GM12874 (cell line): ENCODE measurements around the gene ZNF445.

ENCODE experiments used
- CTCF ChIP-seq: IDR thresholded peaks from 2 replicates; pipeline ENCODE4 v1.5.1; 2011; ENCODE audit warnings: low read depth, mild to moderate bottlenecking, control low read depth, low read length, moderate library complexity; ENCODE audit not compliant: insufficient read depth

Gene ZNF445

GRCh38 chr3:44476181-44476611, 1.3 kb downstream of the ZNF445 start:
- TF ChIP-seq CTCF: no peak

GRCh38 chr3:44470430-44470829, 7.0 kb downstream of the ZNF445 start:
- no peak for TF ChIP-seq CTCF

DNA sequence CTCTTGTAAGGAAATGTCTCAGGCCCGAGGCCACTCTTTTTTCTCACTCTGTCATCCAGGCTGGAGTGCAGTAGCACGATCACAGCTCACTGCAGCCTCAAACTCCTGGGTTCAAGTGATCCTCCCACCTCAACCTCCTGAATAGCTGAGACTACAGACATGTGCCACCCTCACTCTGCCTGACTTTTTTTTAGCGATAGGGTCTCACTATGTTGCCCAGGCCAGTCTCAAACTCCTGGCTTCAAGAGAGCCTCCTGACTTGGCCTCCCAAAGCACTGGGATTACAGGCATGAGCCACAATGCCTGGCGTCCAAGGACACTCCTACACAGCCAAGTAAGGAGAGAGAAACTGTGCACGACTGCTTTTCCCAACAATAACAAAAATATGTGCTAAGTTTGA, 7.6 kb downstream of the ZNF445 start:
- no peak for TF ChIP-seq CTCF

DNA sequence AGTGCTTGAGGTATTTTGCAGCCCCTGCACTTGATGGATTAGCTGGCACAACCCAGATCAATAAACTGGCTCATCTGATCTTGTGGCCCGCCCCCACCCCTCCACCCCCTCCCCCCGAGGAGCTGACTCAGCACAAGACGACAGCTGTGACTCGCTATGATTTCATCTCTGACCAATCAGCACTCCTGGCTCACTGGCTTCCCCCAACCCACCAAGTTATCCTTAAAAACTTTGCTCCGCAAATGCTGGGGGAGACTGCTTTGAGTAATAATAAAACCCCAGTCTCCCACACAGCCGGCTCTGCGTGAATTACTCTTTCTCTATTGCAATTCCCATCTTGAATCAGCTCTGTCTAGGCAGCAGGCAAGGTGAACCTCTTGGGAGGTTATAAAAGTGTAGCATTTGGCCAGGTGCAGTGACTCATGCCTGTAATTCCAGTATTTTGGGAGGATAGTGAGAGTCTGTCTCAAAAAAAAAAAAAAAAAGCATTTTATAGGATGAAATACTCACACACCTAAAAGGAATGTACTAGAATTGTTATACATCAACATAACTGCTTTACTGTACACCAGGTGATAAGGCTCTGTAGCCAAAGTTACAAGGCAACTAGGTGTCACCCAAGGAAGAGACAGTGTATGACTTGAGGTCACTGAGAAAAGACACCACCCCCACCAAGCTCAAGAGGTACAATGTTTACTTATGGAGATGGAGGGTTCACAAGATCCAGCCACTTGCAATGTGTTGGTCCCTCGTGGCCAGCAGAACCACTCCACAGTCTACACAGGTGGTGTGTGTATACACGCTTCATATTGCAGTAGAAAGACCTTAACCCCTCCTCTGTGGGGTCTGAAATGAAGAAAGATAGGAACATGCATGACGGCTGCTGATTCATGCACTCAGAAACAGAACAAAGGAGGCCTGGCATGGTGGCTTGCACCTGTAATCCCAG, 8.6 kb downstream of the ZNF445 start:
- TF ChIP-seq CTCF: no peak

GRCh38 chr3:44467241-44467640, 10.2 kb downstream of the ZNF445 start:
- TF ChIP-seq CTCF: no peak

GRCh38 chr3:44464509-44464908, 13.0 kb downstream of the ZNF445 start:
- TF ChIP-seq CTCF: no peak

DNA sequence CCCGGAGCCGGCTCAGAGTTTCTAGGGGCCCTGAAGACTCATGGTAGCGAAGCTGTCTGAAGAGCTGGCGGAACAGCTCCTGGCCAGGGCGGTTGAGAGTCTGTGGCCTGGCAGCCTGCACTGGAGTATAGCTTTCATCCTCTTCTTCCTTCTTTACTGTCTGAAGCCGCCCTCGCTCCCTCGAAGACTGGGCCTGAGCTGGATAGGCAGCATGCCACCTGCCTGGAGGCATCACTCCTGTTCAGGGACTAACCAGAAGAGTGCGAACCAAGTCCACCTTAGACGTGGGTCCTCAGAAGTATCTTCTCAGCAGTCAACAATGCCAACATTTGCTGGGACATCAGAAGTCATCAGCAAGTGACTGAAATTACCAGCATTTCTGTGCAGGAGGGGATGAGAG, 22.2 kb downstream of the ZNF445 start:
- no peak for TF ChIP-seq CTCF
